Suprapubic skin (tissue), 4 donors: ENCODE data around the gene FLT1.

Source experiments
- EP300 ChIP-seq: sonication (generic); formaldehyde crosslinking; IDR thresholded peaks from one replicate; pipeline ENCODE4 v1.6.1; 2017; ENCODE audit warnings: antibody characterized with exemption
- POLR2AphosphoS5 ChIP-seq, 3 donors: sonication (generic); formaldehyde crosslinking; IDR thresholded peaks; one replicate each; pipeline ENCODE4 v1.6.1; 2017; ENCODE audit warnings: antibody characterized with exemption in 3 of 3
- TF ChIP-seq, protein P1 (sequence below), 2 donors: fragments of 200-600 bp in 1 of 2; fragments of 450-650 bp in 1 of 2; sonication (generic) in 1 of 2; IDR thresholded peaks; one replicate each; pipeline ENCODE4 v1.5.1; 2016 to 2019; ENCODE audit warnings: antibody characterized with exemption in 2 of 2, mild to moderate bottlenecking in 1 of 2, moderate library complexity in 1 of 2

- TF ChIP-seq, protein P1, sequence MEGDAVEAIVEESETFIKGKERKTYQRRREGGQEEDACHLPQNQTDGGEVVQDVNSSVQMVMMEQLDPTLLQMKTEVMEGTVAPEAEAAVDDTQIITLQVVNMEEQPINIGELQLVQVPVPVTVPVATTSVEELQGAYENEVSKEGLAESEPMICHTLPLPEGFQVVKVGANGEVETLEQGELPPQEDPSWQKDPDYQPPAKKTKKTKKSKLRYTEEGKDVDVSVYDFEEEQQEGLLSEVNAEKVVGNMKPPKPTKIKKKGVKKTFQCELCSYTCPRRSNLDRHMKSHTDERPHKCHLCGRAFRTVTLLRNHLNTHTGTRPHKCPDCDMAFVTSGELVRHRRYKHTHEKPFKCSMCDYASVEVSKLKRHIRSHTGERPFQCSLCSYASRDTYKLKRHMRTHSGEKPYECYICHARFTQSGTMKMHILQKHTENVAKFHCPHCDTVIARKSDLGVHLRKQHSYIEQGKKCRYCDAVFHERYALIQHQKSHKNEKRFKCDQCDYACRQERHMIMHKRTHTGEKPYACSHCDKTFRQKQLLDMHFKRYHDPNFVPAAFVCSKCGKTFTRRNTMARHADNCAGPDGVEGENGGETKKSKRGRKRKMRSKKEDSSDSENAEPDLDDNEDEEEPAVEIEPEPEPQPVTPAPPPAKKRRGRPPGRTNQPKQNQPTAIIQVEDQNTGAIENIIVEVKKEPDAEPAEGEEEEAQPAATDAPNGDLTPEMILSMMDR (IDR thresholded peaks at IDR 0.05): no peak
- TF ChIP-seq POLR2AphosphoS5 (IDR thresholded peaks at IDR 0.05) (no peak), EP300 (no peak)
Measured at GRCh38 chr13:28349371-28349770, 145.6 kb downstream of the FLT1 start.
